HG03060 (cell line): ENCODE results near the gene SLC22A17.

Experiments used
- ATAC-seq: cut with Tn5 transposase; IDR thresholded peaks from one replicate; pipeline ENCODE4 v1.9.1; 2021; ENCODE audit warnings: low read depth, moderate number of reproducible peaks; ENCODE audit not compliant: unreplicated experiment

SLC22A17 gene

GRCh38 chr14:23365036-23365731 is 12.5 kb upstream of the SLC22A17 start, which contains the start of gene EFS:
EFS (minus strand) TSS chr14:23365172; CDS start chr14:23365025, 147 bp downstream.
- no peak for ATAC-seq

GRCh38 chr14:23364164-23365035 is 11.7 kb upstream of the SLC22A17 start:
- no peak for ATAC-seq

GRCh38 chr14:23362200-23362599 is 9.5 kb upstream of the SLC22A17 start:
- ATAC-seq: no peak

GRCh38 chr14:23361763-23362162 is 9.1 kb upstream of the SLC22A17 start:
- ATAC-seq: no peak

GRCh38 chr14:23361320-23361719 is 8.6 kb upstream of the SLC22A17 start:
- no peak for ATAC-seq

GRCh38 chr14:23360496-23360895 is 7.8 kb upstream of the SLC22A17 start:
- no peak for ATAC-seq

- ATAC-seq: no peak
Observed at GRCh38 chr14:23359722-23360447, 7.2 kb upstream of the SLC22A17 start.

GRCh38 chr14:23359167-23359626 is 6.5 kb upstream of the SLC22A17 start:
- no peak for ATAC-seq

- no peak for ATAC-seq
Observed at GRCh38 chr14:23358553-23359166, 6.0 kb upstream of the SLC22A17 start.

GRCh38 chr14:23358042-23358441 is 5.4 kb upstream of the SLC22A17 start:
- ATAC-seq: no peak

- no peak for ATAC-seq
Observed at GRCh38 chr14:23357261-23357660, 4.6 kb upstream of the SLC22A17 start.

- ATAC-seq: no peak
Observed at GRCh38 chr14:23356662-23357061, 4.0 kb upstream of the SLC22A17 start.

GRCh38 chr14:23355871-23356435 is 3.3 kb upstream of the SLC22A17 start:
- ATAC-seq: no peak

- no peak for ATAC-seq
Observed at GRCh38 chr14:23354990-23355389, 2.3 kb upstream of the SLC22A17 start.

- ATAC-seq: no peak
Observed at GRCh38 chr14:23353433-23353780, 720 bp upstream of the SLC22A17 start.

- ATAC-seq: no peak
Observed at GRCh38 chr14:23351681-23352505, 794 bp downstream of the SLC22A17 start.

- ATAC-seq: no peak
Observed at GRCh38 chr14:23349156-23349845, 3.4 kb downstream of the SLC22A17 start.

- no peak for ATAC-seq
Observed at GRCh38 chr14:23348297-23348655, 4.4 kb downstream of the SLC22A17 start.
